Measurements from ENCODE around the gene FGF11. TPM values are rescaled to one million over a fixed set of nuclear protein-coding genes. Genes with fewer than 3 reads are reported as not detected.

FGF11 gene
- total RNA-seq, 1 donor from 2014 or later, result 22.4 TPM

DNA sequence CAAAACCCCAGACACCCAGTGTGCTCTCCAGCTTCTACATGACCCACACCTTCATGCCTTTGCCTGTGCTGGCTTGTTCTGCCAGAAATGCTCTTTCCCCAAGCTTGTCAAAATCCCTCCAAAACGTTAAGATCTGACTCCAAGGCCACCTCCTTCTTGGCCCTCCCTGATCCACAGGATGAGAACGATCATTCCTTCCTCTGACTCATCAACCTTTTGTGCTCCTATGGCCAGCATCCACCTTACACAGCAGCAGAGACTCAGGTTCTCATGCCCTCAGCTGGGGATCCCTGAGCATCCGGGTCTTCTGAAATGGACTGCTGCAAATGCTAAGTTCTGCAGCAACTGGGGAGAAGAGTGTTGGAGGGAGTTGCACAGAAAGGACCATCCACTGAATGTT, 37.2 kb downstream of the FGF11 start:
- Histone ChIP-seq H3K36me3 (ENCODE audit: insufficient read depth, low read length) (no peaks in the 10 kb centered on the region), H3K9me3 (ENCODE audit: insufficient read depth, low read depth, low read length) (no peaks in the 10 kb centered on the region), H3K27ac (ENCODE audit: low read depth, low read length) (peak overlapping the region; percentile 67), H3K4me3 (ENCODE audit: insufficient read depth, low read depth, low read length) (no peak overlapping the region), H3K9ac (ENCODE audit: low read length) (peak overlapping the region; percentile 2), H2AFZ (ENCODE audit: low read depth, low read length) (no peak overlapping the region), H3K4me2 (ENCODE audit: low read length) (peak overlapping the region; percentile 94), H3K4me1 (ENCODE audit: insufficient read depth, low read length) (peaks cover 38% of the 10 kb centered on the region), H4K20me1 (ENCODE audit: insufficient read depth, low read length) (peaks cover 67% of the 10 kb centered on the region), H3K27me3 (ENCODE audit: insufficient read depth, low read length) (no peaks in the 10 kb centered on the region), H3K79me2 (ENCODE audit: insufficient read depth, low read length) (peaks cover 81% of the 10 kb centered on the region)
- H3K9me3 Mint-ChIP-seq (ENCODE audit: unreplicated experiment), result no peaks in the 10 kb centered on the region
- peaks cover 3% of the 10 kb centered on the region for H3K36me3 Mint-ChIP-seq (ENCODE audit: low read depth, unreplicated experiment)
- peak overlapping the region; percentile 69 for H3K4me3 Mint-ChIP-seq (ENCODE audit: unreplicated experiment)
- peak overlapping the region; percentile 36 for H3K27ac Mint-ChIP-seq (ENCODE audit: unreplicated experiment)
- DNase-seq (ENCODE audit: low read depth), result peak; percentile 57
- H3K27me3 Mint-ChIP-seq (ENCODE audit: low read depth, unreplicated experiment), result no peaks in the 10 kb centered on the region
- no peak for TF ChIP-seq EZH2 (IDR thresholded peaks at IDR 0.05; ENCODE audit: insufficient read depth, low read length)
- TF ChIP-seq, protein P1, sequence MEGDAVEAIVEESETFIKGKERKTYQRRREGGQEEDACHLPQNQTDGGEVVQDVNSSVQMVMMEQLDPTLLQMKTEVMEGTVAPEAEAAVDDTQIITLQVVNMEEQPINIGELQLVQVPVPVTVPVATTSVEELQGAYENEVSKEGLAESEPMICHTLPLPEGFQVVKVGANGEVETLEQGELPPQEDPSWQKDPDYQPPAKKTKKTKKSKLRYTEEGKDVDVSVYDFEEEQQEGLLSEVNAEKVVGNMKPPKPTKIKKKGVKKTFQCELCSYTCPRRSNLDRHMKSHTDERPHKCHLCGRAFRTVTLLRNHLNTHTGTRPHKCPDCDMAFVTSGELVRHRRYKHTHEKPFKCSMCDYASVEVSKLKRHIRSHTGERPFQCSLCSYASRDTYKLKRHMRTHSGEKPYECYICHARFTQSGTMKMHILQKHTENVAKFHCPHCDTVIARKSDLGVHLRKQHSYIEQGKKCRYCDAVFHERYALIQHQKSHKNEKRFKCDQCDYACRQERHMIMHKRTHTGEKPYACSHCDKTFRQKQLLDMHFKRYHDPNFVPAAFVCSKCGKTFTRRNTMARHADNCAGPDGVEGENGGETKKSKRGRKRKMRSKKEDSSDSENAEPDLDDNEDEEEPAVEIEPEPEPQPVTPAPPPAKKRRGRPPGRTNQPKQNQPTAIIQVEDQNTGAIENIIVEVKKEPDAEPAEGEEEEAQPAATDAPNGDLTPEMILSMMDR (IDR thresholded peaks at IDR 0.05; ENCODE audit: insufficient read depth, low read depth, low read length), result no peak
- no peak for FAIRE-seq
- peaks cover 31% of the 10 kb centered on the region for H3K4me1 Mint-ChIP-seq (ENCODE audit: low read depth, unreplicated experiment)

DNA sequence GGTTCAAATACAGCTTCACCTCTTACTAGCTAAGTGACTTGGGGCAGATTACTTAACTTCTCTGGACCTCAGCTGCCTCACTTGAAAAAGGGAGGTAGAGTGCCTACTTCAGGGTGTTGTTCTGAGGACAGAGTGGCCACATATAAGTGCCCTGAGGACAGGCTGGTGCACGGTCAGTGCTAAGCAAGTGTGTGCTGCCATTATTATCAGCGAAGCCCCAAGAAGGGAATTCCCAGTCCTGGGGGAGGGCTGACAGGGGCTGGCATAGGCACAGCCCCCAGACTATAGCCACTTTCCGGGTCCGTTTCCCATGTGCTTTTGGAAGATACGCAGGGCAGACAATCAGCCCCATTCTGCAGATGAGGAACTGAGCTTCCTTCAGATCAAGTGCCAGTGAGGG, 37.6 kb downstream of the FGF11 start:
- H3K9me3 Mint-ChIP-seq (ENCODE audit: unreplicated experiment), result no peaks in the 10 kb centered on the region
- Histone ChIP-seq H2AFZ (ENCODE audit: low read depth, low read length) (no peak overlapping the region), H3K9ac (ENCODE audit: low read length) (peak overlapping the region; percentile 2), H3K79me2 (ENCODE audit: insufficient read depth, low read length) (peaks cover 76% of the 10 kb centered on the region), H4K20me1 (ENCODE audit: insufficient read depth, low read length) (peaks cover 62% of the 10 kb centered on the region), H3K36me3 (ENCODE audit: insufficient read depth, low read length) (no peaks in the 10 kb centered on the region), H3K4me1 (ENCODE audit: insufficient read depth, low read length) (peaks cover 38% of the 10 kb centered on the region), H3K27ac (ENCODE audit: low read depth, low read length) (peak overlapping the region; percentile 67), H3K4me3 (ENCODE audit: insufficient read depth, low read depth, low read length) (no peak overlapping the region), H3K27me3 (ENCODE audit: insufficient read depth, low read length) (no peaks in the 10 kb centered on the region), H3K9me3 (ENCODE audit: insufficient read depth, low read depth, low read length) (no peaks in the 10 kb centered on the region), H3K4me2 (ENCODE audit: low read length) (peak overlapping the region; percentile 94)
- H3K27me3 Mint-ChIP-seq (ENCODE audit: low read depth, unreplicated experiment), result no peaks in the 10 kb centered on the region
- no peak for TF ChIP-seq EZH2 (IDR thresholded peaks at IDR 0.05; ENCODE audit: insufficient read depth, low read length)
- TF ChIP-seq, protein P1 (IDR thresholded peaks at IDR 0.05; ENCODE audit: insufficient read depth, low read depth, low read length), result no peak
- H3K4me3 Mint-ChIP-seq (ENCODE audit: unreplicated experiment), result peak overlapping the region; percentile 97
- FAIRE-seq, result no peak
- DNase-seq (ENCODE audit: low read depth), result no peak
- H3K36me3 Mint-ChIP-seq (ENCODE audit: low read depth, unreplicated experiment), result peaks cover 3% of the 10 kb centered on the region
- H3K4me1 Mint-ChIP-seq (ENCODE audit: low read depth, unreplicated experiment), result peaks cover 34% of the 10 kb centered on the region
- H3K27ac Mint-ChIP-seq (ENCODE audit: unreplicated experiment), result no peak overlapping the region

DNA sequence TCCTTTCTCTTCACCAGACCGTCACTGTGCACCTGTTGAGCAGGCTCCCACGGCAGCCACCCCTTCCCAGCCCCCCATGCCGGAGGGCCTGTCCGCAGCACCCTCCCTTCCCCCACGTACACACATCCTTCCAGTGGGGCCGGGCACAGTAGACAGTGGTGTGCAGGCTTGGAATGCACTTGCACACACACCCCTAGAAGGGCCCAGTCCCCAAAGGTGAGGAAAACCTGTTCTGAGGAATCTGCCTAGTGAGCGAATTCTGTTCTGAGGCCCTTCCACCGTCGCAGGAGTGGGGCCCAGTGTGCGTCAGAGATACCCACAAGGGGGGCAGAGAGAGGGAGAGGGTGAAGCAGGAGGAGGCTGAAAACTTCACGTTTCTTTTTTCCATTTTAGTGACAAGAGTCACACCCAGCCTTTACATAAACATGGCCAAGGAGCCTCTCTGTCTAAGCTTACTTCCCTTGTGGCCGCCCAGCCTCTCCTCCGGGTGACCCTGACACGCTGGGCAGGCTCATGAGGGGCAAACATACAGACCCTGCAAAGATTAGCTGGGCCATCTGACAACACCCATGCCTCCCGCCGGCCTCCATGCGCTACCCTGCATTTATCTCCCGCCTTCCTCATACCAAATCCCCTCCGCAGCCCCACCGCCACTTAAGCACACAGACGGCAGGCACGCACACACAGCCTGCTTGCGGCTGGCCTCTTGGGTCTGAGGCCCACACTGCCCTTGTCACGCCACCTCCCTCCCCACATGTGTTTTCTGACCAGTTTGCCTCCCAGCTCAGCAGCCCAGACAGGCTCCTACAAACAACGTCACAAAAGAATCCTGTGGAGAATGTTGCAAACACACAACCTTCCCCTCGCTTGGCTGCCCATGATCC, 38.3 kb downstream of the FGF11 start:
- peaks cover 57% of the 10 kb centered on the region for H4K20me1 ChIP-seq (ENCODE audit: insufficient read depth, low read length)
- Mint-ChIP-seq H3K4me1 (ENCODE audit: low read depth, unreplicated experiment) (peaks cover 36% of the 10 kb centered on the region), H3K9me3 (ENCODE audit: unreplicated experiment) (no peaks in the 10 kb centered on the region), H3K27ac (ENCODE audit: unreplicated experiment) (peak overlapping the region; percentile 42), H3K4me3 (ENCODE audit: unreplicated experiment) (peak overlapping the region; percentile 97), H3K36me3 (ENCODE audit: low read depth, unreplicated experiment) (peaks cover 3% of the 10 kb centered on the region), H3K27me3 (ENCODE audit: low read depth, unreplicated experiment) (no peaks in the 10 kb centered on the region)
- DNase-seq (ENCODE audit: low read depth) (peak; percentile 85), FAIRE-seq (no peak)
- no peak overlapping the region for H2AFZ ChIP-seq (ENCODE audit: low read depth, low read length)
- TF ChIP-seq, protein P1 (IDR thresholded peaks at IDR 0.05; ENCODE audit: insufficient read depth, low read depth, low read length), result no peak
- TF ChIP-seq EZH2 (IDR thresholded peaks at IDR 0.05; ENCODE audit: insufficient read depth, low read length), result no peak
- H3K9ac ChIP-seq (ENCODE audit: low read length), result peak overlapping the region; percentile 93
- H3K36me3 ChIP-seq (ENCODE audit: insufficient read depth, low read length), result no peaks in the 10 kb centered on the region
- peak overlapping the region; percentile 94 for H3K4me2 ChIP-seq (ENCODE audit: low read length)
- H3K9me3 ChIP-seq (ENCODE audit: insufficient read depth, low read depth, low read length), result no peaks in the 10 kb centered on the region
- peak overlapping the region; percentile 69 for H3K4me3 ChIP-seq (ENCODE audit: insufficient read depth, low read depth, low read length)
- no peaks in the 10 kb centered on the region for H3K27me3 ChIP-seq (ENCODE audit: insufficient read depth, low read length)
- peak overlapping the region; percentile 67 for H3K27ac ChIP-seq (ENCODE audit: low read depth, low read length)
- H3K4me1 ChIP-seq (ENCODE audit: insufficient read depth, low read length), result peaks cover 38% of the 10 kb centered on the region
- H3K79me2 ChIP-seq (ENCODE audit: insufficient read depth, low read length), result peaks cover 70% of the 10 kb centered on the region
